Measurements from ENCODE around the gene IGSF21.

Gene IGSF21

DNA sequence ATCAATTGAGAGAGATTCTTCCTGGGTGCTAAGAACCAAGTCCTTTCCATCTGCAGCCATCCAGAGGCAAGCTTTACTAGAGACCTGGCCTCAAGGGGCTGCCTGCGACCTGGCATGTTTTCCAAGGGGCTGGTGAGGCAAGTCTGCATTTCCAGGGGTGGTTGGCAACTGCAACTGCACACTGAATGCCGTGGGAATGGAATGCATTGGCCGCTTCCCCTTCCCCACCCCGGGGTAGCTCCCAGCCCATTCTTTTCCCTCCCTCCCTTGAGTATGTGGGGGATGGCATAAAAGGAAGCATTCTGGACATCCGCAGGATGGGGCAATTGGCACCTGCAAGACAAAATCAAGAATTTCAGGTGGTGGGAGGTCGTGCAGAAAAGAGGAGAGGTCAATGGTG is 155.1 kb downstream of the IGSF21 start:
- TF ChIP-seq, protein P1, sequence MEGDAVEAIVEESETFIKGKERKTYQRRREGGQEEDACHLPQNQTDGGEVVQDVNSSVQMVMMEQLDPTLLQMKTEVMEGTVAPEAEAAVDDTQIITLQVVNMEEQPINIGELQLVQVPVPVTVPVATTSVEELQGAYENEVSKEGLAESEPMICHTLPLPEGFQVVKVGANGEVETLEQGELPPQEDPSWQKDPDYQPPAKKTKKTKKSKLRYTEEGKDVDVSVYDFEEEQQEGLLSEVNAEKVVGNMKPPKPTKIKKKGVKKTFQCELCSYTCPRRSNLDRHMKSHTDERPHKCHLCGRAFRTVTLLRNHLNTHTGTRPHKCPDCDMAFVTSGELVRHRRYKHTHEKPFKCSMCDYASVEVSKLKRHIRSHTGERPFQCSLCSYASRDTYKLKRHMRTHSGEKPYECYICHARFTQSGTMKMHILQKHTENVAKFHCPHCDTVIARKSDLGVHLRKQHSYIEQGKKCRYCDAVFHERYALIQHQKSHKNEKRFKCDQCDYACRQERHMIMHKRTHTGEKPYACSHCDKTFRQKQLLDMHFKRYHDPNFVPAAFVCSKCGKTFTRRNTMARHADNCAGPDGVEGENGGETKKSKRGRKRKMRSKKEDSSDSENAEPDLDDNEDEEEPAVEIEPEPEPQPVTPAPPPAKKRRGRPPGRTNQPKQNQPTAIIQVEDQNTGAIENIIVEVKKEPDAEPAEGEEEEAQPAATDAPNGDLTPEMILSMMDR (conservative IDR thresholded peaks at IDR 0.05; ENCODE audit: low read depth, low read length): no peak
- no peak overlapping the region for H3K4me3 ChIP-seq (ENCODE audit: low read depth, low read length)
- DNase-seq (ENCODE audit: low read depth): no peak

DNA sequence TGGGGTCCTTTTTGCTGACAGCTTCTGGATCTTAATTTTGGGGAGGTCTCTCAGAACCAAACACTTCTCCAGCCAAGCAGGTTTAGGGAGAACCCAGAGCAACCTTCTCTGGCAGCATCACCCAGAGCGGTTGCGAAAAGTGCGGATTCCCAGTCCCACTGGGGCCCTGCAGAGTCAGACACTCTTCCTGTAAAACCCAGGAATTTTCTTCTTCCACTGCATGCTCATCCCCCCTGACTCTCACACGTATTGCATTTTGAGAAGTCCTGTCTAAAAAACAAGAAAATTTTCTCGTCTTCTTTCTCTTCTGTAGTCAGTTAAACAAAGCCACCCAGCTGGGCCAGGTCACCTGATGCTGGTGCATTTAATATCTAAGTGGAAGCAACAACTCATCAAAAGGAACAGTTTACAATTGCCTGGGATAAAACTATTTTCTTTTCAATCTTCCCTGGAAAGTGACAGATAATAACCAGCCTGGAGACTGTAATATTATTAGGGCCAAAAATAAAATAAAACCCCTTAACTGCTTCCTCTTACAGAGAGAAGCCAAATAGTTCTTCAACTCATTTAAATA is 156.0 kb downstream of the IGSF21 start:
- TF ChIP-seq, protein P1 (conservative IDR thresholded peaks at IDR 0.05; ENCODE audit: low read depth, low read length): no peak
- DNase-seq (ENCODE audit: low read depth): no peak
- H3K4me3 ChIP-seq (ENCODE audit: low read depth, low read length): no peak overlapping the region

GRCh38 chr1:18264450-18265039 is 156.9 kb downstream of the IGSF21 start:
- no peak overlapping the region for H3K4me3 ChIP-seq (ENCODE audit: low read depth, low read length)
- DNase-seq (ENCODE audit: low read depth): no peak
- TF ChIP-seq, protein P1 (conservative IDR thresholded peaks at IDR 0.05; ENCODE audit: low read depth, low read length): no peak

DNA sequence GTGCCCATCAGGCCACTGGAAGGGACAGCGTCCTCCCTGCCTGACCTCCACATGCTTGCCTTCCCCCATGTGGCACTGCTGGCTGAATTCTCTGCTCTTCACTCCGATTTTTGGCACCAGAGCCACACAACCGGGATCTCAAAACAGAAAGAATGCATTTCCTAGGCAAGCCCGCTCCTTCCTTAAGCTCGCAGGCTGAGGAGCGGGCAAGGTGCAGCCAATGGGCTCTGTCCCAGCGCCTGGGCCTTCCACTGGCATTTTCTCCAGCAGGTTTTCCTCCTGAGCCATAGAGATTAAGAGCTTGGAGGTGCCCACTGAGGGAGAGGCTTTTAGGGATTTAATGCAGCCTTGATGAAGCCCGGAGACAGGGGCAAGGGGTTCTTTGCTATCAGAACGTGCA is 158.0 kb downstream of the IGSF21 start:
- TF ChIP-seq, protein P1 (conservative IDR thresholded peaks at IDR 0.05; ENCODE audit: low read depth, low read length): no peak
- no peak for DNase-seq (ENCODE audit: low read depth)

GRCh38 chr1:18266391-18266790 is 158.8 kb downstream of the IGSF21 start:
- H3K4me3 ChIP-seq (ENCODE audit: low read depth, low read length): no peak overlapping the region
- TF ChIP-seq, protein P1 (conservative IDR thresholded peaks at IDR 0.05; ENCODE audit: low read depth, low read length): no peak
- DNase-seq (ENCODE audit: low read depth): no peak

More for the DNA sequence above, 158.0 kb downstream of the IGSF21 start:
- H3K4me3 ChIP-seq (ENCODE audit: low read depth, low read length): no peak overlapping the region

DNA sequence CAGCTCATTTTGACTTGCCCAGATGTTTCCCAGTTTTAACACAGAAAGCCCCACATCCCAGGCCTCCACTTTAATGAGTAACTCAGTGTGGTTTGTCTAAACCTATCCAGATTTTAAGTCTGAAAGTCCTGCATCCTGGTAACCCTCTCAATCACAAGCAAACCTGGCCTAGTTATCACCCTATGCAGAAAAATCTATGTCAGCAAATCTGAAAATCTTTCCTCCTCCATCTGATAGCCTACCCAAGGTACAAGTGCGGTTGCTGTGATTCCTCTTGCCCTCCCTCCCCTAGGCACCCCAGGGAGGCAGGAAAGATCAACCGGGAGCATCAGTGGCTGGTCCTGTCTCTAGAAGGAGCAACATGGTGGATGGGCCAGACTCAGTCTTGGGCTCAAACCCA is 163.7 kb downstream of the IGSF21 start:
- TF ChIP-seq, protein P1 (conservative IDR thresholded peaks at IDR 0.05; ENCODE audit: low read depth, low read length): no peak
- no peak for DNase-seq (ENCODE audit: low read depth)
- H3K4me3 ChIP-seq (ENCODE audit: low read depth, low read length): no peak overlapping the region

DNA sequence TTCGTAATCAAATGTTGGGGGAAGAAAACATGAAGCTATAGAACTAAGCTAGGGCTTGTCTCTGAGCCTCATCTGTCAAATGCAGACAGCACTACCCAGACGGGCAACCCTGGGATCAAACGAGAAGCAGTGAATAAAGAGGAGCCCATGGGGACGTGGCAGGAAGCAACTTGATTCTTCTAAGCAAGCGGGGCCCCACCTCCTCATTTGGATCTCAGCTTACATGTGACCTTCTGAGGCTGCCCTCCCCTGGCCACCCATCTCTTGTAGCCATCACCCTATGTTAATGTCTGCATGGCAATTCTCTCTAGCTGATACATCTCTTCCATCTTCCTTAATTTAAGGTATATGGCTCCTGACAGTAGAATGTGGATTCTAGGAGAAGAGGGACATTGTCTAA is 171.3 kb downstream of the IGSF21 start:
- TF ChIP-seq, protein P1 (conservative IDR thresholded peaks at IDR 0.05; ENCODE audit: low read depth, low read length): no peak
- no peak for DNase-seq (ENCODE audit: low read depth)
- H3K4me3 ChIP-seq (ENCODE audit: low read depth, low read length): no peak overlapping the region

Measured in choroid plexus epithelial cell (primary cell).